Caco-2 (cell line): ENCODE results near the gene AIPL1. TPM values are rescaled to one million over a fixed set of nuclear protein-coding genes. Genes with fewer than 3 reads are reported as not detected.

ENCODE experiments used
- BruUV-seq: library from RNA; stranded (reverse); fragments of 400-500 nt; replicated peaks from 2 replicates; lab custom pipeline; 2021; lab: Mats Ljungman, UMichigan
- CTCF ChIA-PET: fragments of 300-600 bp; sonication (Branson Sonifier 250); formaldehyde crosslinking; loops from one replicate; lab custom pipeline; 2022; ENCODE audit warnings: antibody characterized with exemption; lab: Charles Lee
- POLR2A ChIA-PET: fragments of 300-600 bp; sonication (Branson Sonifier 250); formaldehyde crosslinking; loops from one replicate; lab custom pipeline; 2022; ENCODE audit warnings: antibody characterized with exemption; lab: Charles Lee
- DNase-seq, 2 experiments: peaks; one replicate each; pipeline versions ENCODE4 v3.0.0 to v3.0.0-alpha.2; 2020 to 2022
- H3K27me3 ChIP-seq: replicated peaks from 2 replicates; pipeline ENCODE4 v1.6.0; 2011; ENCODE audit warnings: low read length; ENCODE audit not compliant: control insufficient read depth, insufficient read depth
- H3K36me3 ChIP-seq: 2 replicates; pipeline ENCODE4 v1.5.1; 2011; ENCODE audit warnings: low read length; ENCODE audit not compliant: control insufficient read depth, insufficient read depth
- H3K4me1 ChIP-seq: fragments of 250-450 bp; sonication (Bioruptor Pico); 2 replicates; pipeline ENCODE4 v1.5.1; 2020; ENCODE audit warnings: mild to moderate bottlenecking
- H3K4me3 ChIP-seq: 2 replicates; pipeline ENCODE4 v1.5.1; 2011; ENCODE audit warnings: low read depth, mild to moderate bottlenecking, control low read depth, low read length
- H3K9me3 ChIP-seq: fragments of 250-450 bp; sonication (Bioruptor Pico); 2 replicates; pipeline ENCODE4 v1.5.1; 2020; ENCODE audit warnings: mild to moderate bottlenecking, moderate library complexity
- H3K27ac Mint-ChIP-seq: one replicate; pipeline ENCODE4 v1.8.0; 2022; ENCODE audit warnings: mixed read lengths; ENCODE audit not compliant: unreplicated experiment
- H3K27me3 Mint-ChIP-seq: one replicate; pipeline ENCODE4 v1.8.0; 2022; ENCODE audit warnings: mixed read lengths; ENCODE audit not compliant: insufficient read depth, unreplicated experiment
- H3K36me3 Mint-ChIP-seq: one replicate; pipeline ENCODE4 v1.8.0; 2022; ENCODE audit warnings: mild to moderate bottlenecking, mixed read lengths; ENCODE audit not compliant: insufficient read depth, unreplicated experiment
- H3K4me1 Mint-ChIP-seq: one replicate; pipeline ENCODE4 v1.8.0; 2022; ENCODE audit warnings: low read depth, mixed read lengths; ENCODE audit not compliant: unreplicated experiment
- H3K4me3 Mint-ChIP-seq: one replicate; pipeline ENCODE4 v1.8.0; 2022; ENCODE audit warnings: mild to moderate bottlenecking, moderate library complexity, mixed read lengths; ENCODE audit not compliant: unreplicated experiment
- H3K9me3 Mint-ChIP-seq: one replicate; pipeline ENCODE4 v1.8.0; 2022; ENCODE audit warnings: mixed read lengths; ENCODE audit not compliant: unreplicated experiment
- intact Hi-C: fragments of 100-400 bp; cut with micrococcal nuclease; formaldehyde crosslinking; loops from one replicate; pipeline ENCODE4 v1.10.0; 2022; ENCODE audit not compliant: unreplicated experiment
- total RNA-seq: library from RNA; stranded (reverse); gene quantifications from 2 replicates; pipeline ENCODE4 v1.2.3, GENCODE V29; 2022
- TF ChIP-seq, protein P1 (sequence below), 2 experiments: fragments of 200-600 bp in 1 of 2; IDR thresholded peaks; 1 replicate in 1 of 2; 2 replicates in 1 of 2; pipeline versions ENCODE4 v1.5.1 to v1.8.0; 2011 to 2022; ENCODE audit warnings: antibody characterized with exemption in 1 of 2, control low read depth in 1 of 2, inconsistent platforms in 1 of 2, low read depth in 1 of 2, low read length in 1 of 2, mild to moderate bottlenecking in 1 of 2, moderate library complexity in 1 of 2; ENCODE audit not compliant: insufficient read depth in 1 of 2, severe bottlenecking in 1 of 2, unreplicated experiment in 1 of 2

The AIPL1 gene
- total RNA-seq, 1 experiment from 2014 or later = not detected

DNA sequence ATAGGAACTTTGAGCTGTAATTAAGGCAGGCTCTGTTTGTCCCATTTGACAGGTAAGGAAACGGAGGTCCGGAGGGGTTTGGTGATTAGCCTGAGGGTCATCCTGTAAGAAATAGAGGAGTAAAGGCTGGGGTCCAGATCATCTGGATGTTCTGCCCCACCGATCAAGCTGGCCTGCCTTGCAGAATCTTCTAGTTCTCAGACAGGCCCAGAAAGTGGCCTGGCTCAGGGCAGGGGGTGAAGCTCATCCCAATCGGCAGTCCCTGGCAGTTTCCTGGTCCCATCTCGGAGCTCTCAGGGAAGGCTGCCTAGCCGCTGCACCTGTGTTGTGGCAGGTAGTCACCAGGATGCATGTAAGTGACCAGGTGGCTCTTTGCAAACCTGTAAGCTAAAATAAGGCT, 13.6 kb upstream of the AIPL1 start:
- Mint-ChIP-seq H3K9me3 (no peaks in the 10 kb centered on the region), H3K4me3 (no peak overlapping the region), H3K4me1 (no peaks in the 10 kb centered on the region), H3K36me3 (peaks cover 6% of the 10 kb centered on the region), H3K27ac (no peak overlapping the region), H3K27me3 (no peaks in the 10 kb centered on the region)
- TF ChIP-seq, protein P1, sequence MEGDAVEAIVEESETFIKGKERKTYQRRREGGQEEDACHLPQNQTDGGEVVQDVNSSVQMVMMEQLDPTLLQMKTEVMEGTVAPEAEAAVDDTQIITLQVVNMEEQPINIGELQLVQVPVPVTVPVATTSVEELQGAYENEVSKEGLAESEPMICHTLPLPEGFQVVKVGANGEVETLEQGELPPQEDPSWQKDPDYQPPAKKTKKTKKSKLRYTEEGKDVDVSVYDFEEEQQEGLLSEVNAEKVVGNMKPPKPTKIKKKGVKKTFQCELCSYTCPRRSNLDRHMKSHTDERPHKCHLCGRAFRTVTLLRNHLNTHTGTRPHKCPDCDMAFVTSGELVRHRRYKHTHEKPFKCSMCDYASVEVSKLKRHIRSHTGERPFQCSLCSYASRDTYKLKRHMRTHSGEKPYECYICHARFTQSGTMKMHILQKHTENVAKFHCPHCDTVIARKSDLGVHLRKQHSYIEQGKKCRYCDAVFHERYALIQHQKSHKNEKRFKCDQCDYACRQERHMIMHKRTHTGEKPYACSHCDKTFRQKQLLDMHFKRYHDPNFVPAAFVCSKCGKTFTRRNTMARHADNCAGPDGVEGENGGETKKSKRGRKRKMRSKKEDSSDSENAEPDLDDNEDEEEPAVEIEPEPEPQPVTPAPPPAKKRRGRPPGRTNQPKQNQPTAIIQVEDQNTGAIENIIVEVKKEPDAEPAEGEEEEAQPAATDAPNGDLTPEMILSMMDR (IDR thresholded peaks at IDR 0.05; ENCODE audit: insufficient read depth in 1 of 2, low read depth in 1 of 2, low read length in 1 of 2, severe bottlenecking in 1 of 2, unreplicated experiment in 1 of 2) = no peak
- POLR2A ChIA-PET = interaction anchor here (0.6 kb wide), 1 partner anchor 1868 kb away, joined by 7 read pairs; no protein-coding TSS in a partner anchor
- BruUV-seq = no TSS peak
- CTCF ChIA-PET = no interaction called here
- intact Hi-C loops = no loop called here
- no peak for DNase-seq
- H3K36me3 ChIP-seq = no peaks in the 10 kb centered on the region
- H3K27me3 ChIP-seq = no peaks in the 10 kb centered on the region
- no peaks in the 10 kb centered on the region for H3K9me3 ChIP-seq
- H3K4me1 ChIP-seq = no peaks in the 10 kb centered on the region
- H3K4me3 ChIP-seq = no peak overlapping the region

DNA sequence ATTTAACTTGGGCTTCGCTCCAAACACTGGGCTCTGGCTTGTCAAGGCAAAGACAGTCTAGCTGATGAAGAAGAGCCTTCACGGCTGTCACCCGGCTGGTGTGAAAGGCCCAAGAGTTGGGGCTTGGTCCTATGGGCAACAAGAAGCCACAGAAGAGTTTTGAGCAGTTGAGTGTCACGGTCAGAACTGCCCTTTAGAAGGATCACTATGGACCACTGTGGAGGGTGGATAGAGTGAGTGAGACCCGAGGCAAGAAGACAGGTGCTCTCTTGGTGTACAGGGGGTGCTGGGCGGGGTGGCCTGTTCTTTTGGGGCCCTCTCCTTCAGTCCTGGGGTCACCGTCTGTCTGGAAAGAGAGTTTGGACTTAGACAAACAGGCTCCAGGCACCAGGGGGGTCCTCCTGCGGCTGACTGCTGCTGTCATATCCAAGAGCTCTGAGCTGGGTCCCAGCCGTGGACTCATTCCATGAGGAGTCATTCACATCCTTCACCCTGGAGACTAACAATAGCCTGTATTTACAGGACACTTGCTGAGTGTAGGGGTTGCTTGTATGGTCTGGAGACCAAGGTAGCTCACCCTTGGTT, 11.7 kb upstream of the AIPL1 start:
- intact Hi-C loops = no loop called here
- no peak for DNase-seq
- ChIA-PET CTCF (no interaction called here), POLR2A (no interaction called here)
- Mint-ChIP-seq H3K9me3 (no peaks in the 10 kb centered on the region), H3K27ac (no peak overlapping the region), H3K27me3 (no peaks in the 10 kb centered on the region), H3K36me3 (peaks cover 6% of the 10 kb centered on the region), H3K4me3 (no peak overlapping the region), H3K4me1 (no peaks in the 10 kb centered on the region)
- H3K4me1 ChIP-seq = no peaks in the 10 kb centered on the region
- no peaks in the 10 kb centered on the region for H3K27me3 ChIP-seq
- TF ChIP-seq, protein P1 (IDR thresholded peaks at IDR 0.05; ENCODE audit: insufficient read depth in 1 of 2, low read depth in 1 of 2, low read length in 1 of 2, severe bottlenecking in 1 of 2, unreplicated experiment in 1 of 2) = no peak
- BruUV-seq = no TSS peak
- no peaks in the 10 kb centered on the region for H3K9me3 ChIP-seq
- no peak overlapping the region for H3K4me3 ChIP-seq
- no peaks in the 10 kb centered on the region for H3K36me3 ChIP-seq

DNA sequence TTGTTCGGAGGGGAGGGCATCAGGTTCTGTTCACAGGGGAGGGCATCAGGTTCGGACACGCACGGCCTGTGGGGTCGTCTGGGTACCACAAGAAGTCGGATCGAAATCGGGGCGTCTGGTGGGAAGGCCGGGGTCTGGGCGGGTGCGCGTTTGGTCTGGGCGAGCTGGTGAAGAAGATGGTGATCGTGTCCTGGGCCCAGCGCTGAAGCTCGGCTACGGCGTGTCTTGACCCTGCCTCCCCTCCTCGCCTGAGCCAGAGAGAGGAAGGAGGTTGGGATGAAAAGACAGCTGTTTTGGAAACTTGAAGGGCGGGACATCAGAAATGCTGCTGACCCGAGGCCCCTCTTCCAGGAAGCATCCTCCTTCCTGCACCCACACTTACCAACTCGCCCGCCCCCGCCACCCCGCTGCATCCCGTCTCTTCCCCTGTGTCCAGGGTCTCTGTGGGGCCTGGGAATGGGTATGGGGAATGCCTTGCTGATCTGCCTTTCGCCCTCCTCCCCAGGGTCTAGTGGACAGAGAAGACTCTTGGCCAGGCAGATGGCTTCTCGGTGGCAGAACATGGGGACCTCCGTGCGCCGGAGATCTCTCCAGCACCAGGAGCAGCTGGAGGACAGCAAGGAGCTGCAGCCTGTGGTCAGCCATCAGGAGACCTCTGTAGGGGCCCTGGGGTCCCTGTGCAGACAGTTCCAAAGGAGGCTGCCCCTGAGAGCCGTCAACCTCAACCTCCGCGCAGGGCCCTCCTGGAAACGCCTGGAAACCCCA, 9.8 kb upstream of the AIPL1 start:
- TSS peak; percentile 57 for BruUV-seq
- Histone ChIP-seq H3K4me1 (no peaks in the 10 kb centered on the region), H3K36me3 (no peaks in the 10 kb centered on the region), H3K27me3 (no peaks in the 10 kb centered on the region), H3K9me3 (no peaks in the 10 kb centered on the region), H3K4me3 (peak overlapping the region; percentile 68)
- Mint-ChIP-seq H3K27me3 (no peaks in the 10 kb centered on the region), H3K4me1 (no peaks in the 10 kb centered on the region), H3K36me3 (peaks cover 6% of the 10 kb centered on the region), H3K9me3 (no peaks in the 10 kb centered on the region), H3K4me3 (peak overlapping the region; percentile 83), H3K27ac (peak overlapping the region; percentile 85)
- TF ChIP-seq, protein P1 (IDR thresholded peaks at IDR 0.05; ENCODE audit: insufficient read depth in 1 of 2, low read depth in 1 of 2, low read length in 1 of 2, severe bottlenecking in 1 of 2, unreplicated experiment in 1 of 2) = no peak
- ChIA-PET CTCF (interaction anchor here (0.7 kb wide), 1 partner anchor 9 kb away, joined by 6 read pairs; no protein-coding TSS in a partner anchor), POLR2A (interaction anchor here (0.7 kb wide), 1 partner anchor 11 kb away, joined by 4 read pairs; no protein-coding TSS in a partner anchor)
- intact Hi-C loops = no loop called here
- DNase-seq = no peak
